WTC11 (cell line): ENCODE data around the gene ACTMAP. TPM values are rescaled to one million over a fixed set of nuclear protein-coding genes. Genes with fewer than 3 reads are reported as not detected.

ENCODE experiments used
- ATAC-seq: fragments of 200-7000 bp; cut with Tn5 transposase; 2 replicates; pipeline ENCODE4 v1.10.0; 2021; ENCODE audit warnings: mild to moderate bottlenecking, moderate library complexity
- CTCF ChIA-PET: fragments of 300-600 bp; sonication (Branson Sonifier 250); formaldehyde crosslinking; loops from one replicate; lab custom pipeline; 2021; ENCODE audit warnings: antibody characterized with exemption; lab: Charles Lee
- POLR2A ChIA-PET: fragments of 350-600 bp; sonication (Branson Sonifier 250); formaldehyde crosslinking; loops from one replicate; lab custom pipeline; 2021; ENCODE audit warnings: antibody characterized with exemption; lab: Charles Lee
- DNase-seq: peaks from one replicate; pipeline ENCODE4 v3.0.0; 2021; ENCODE audit warnings: low spot score
- H3K27ac Mint-ChIP-seq: 2 replicates; pipeline ENCODE4 v1.8.0; 2021; ENCODE audit warnings: mixed read lengths
- H3K27me3 Mint-ChIP-seq: 2 replicates; pipeline ENCODE4 v1.8.0; 2021; ENCODE audit warnings: low read depth, mild to moderate bottlenecking, moderate library complexity, mixed read lengths
- H3K36me3 Mint-ChIP-seq: 2 replicates; pipeline ENCODE4 v1.8.0; 2021; ENCODE audit warnings: mixed read lengths
- H3K4me1 Mint-ChIP-seq: 2 replicates; pipeline ENCODE4 v1.8.0; 2022; ENCODE audit warnings: mixed read lengths
- H3K4me3 Mint-ChIP-seq: 2 replicates; pipeline ENCODE4 v1.8.0; 2021; ENCODE audit warnings: mild to moderate bottlenecking, moderate library complexity, mixed read lengths
- H3K9me3 Mint-ChIP-seq: 2 replicates; pipeline ENCODE4 v1.8.0; 2021; ENCODE audit warnings: mixed read lengths
- E2F1 ChIP-seq: sonication (generic); formaldehyde crosslinking; IDR thresholded peaks from 2 replicates; pipeline ENCODE4 v1.8.0; 2022; ENCODE audit warnings: mild to moderate bottlenecking, missing genetic modification reagents
- E2F5 ChIP-seq: sonication (generic); formaldehyde crosslinking; IDR thresholded peaks from 2 replicates; pipeline ENCODE4 v1.8.1; 2022; ENCODE audit warnings: mild to moderate bottlenecking, moderate library complexity, missing genetic modification reagents
- ELF4 ChIP-seq: sonication (generic); formaldehyde crosslinking; IDR thresholded peaks from 2 replicates; pipeline ENCODE4 v1.8.1; 2022; ENCODE audit warnings: low read depth, mild to moderate bottlenecking, moderate library complexity, missing genetic modification reagents
- EMX1 ChIP-seq: fragments of 250-450 bp; sonication (Bioruptor Pico); IDR thresholded peaks from 2 replicates; pipeline ENCODE4 v1.8.0; 2021; ENCODE audit warnings: mild to moderate bottlenecking
- FOXP1 ChIP-seq: sonication (generic); formaldehyde crosslinking; IDR thresholded peaks from 2 replicates; pipeline ENCODE4 v1.8.0; 2022; ENCODE audit warnings: missing genetic modification reagents, mild to moderate bottlenecking, moderate library complexity, borderline replicate concordance
- HMGA2 ChIP-seq: fragments of 250-450 bp; sonication (Bioruptor Pico); IDR thresholded peaks from 2 replicates; pipeline ENCODE4 v1.4.0; 2021; ENCODE audit warnings: mild to moderate bottlenecking, moderate library complexity
- MAX ChIP-seq: sonication (generic); formaldehyde crosslinking; IDR thresholded peaks from 2 replicates; pipeline ENCODE4 v1.8.0; 2022; ENCODE audit warnings: mild to moderate bottlenecking, missing genetic modification reagents
- MYBL2 ChIP-seq: sonication (generic); formaldehyde crosslinking; IDR thresholded peaks from 2 replicates; pipeline ENCODE4 v1.8.1; 2023; ENCODE audit warnings: mild to moderate bottlenecking, moderate library complexity, missing genetic modification reagents
- NFYB ChIP-seq: sonication (generic); formaldehyde crosslinking; conservative IDR thresholded peaks from 2 replicates; pipeline ENCODE4 v1.8.0; 2022; ENCODE audit warnings: low read depth, missing genetic modification reagents
- OVOL2 ChIP-seq: fragments of 250-450 bp; sonication (Bioruptor Pico); IDR thresholded peaks from 2 replicates; pipeline ENCODE4 v1.9.0; 2021; ENCODE audit warnings: mild to moderate bottlenecking, borderline replicate concordance
- PREB ChIP-seq: sonication (generic); formaldehyde crosslinking; IDR thresholded peaks from 2 replicates; pipeline ENCODE4 v1.8.1; 2022; ENCODE audit warnings: mild to moderate bottlenecking, missing genetic modification reagents, moderate library complexity, borderline replicate concordance
- PRRX2 ChIP-seq: fragments of 250-450 bp; sonication (Bioruptor Pico); IDR thresholded peaks from 2 replicates; pipeline ENCODE4 v1.8.0; 2021; ENCODE audit warnings: mild to moderate bottlenecking
- RELA ChIP-seq: sonication (generic); formaldehyde crosslinking; IDR thresholded peaks from 2 replicates; pipeline ENCODE4 v1.8.1; 2022; ENCODE audit warnings: missing genetic modification reagents, mild to moderate bottlenecking, borderline replicate concordance
- RORB ChIP-seq: fragments of 250-450 bp; sonication (Bioruptor Pico); IDR thresholded peaks from 2 replicates; pipeline ENCODE4 v1.9.0; 2021; ENCODE audit warnings: mild to moderate bottlenecking
- SP1 ChIP-seq: sonication (generic); formaldehyde crosslinking; conservative IDR thresholded peaks from 2 replicates; pipeline ENCODE4 v1.8.1; 2022; ENCODE audit warnings: missing genetic modification reagents
- TCF7 ChIP-seq: sonication (generic); formaldehyde crosslinking; IDR thresholded peaks from 2 replicates; pipeline ENCODE4 v1.8.0; 2022; ENCODE audit warnings: mild to moderate bottlenecking, low read depth, missing genetic modification reagents, moderate library complexity
- ZBTB21 ChIP-seq: sonication (generic); formaldehyde crosslinking; IDR thresholded peaks from 2 replicates; pipeline ENCODE4 v1.8.1; 2023; ENCODE audit warnings: mild to moderate bottlenecking, missing genetic modification reagents, borderline replicate concordance
- ZNF121 ChIP-seq: sonication (generic); formaldehyde crosslinking; IDR thresholded peaks from 2 replicates; pipeline ENCODE4 v1.8.0; 2023; ENCODE audit warnings: missing genetic modification reagents
- total RNA-seq: library from RNA; stranded (reverse); gene quantifications from 3 replicates; pipeline ENCODE4 v1.2.3, GENCODE V29; 2021
- TF ChIP-seq, protein P1 (sequence below): sonication (generic); formaldehyde crosslinking; IDR thresholded peaks from 2 replicates; pipeline ENCODE4 v1.8.1; 2023; ENCODE audit warnings: mild to moderate bottlenecking, missing genetic modification reagents, moderate library complexity
- TF ChIP-seq, protein P2 (sequence below): sonication (generic); formaldehyde crosslinking; IDR thresholded peaks from 2 replicates; pipeline ENCODE4 v1.8.1; 2022; ENCODE audit warnings: low read depth, mild to moderate bottlenecking, moderate library complexity, missing genetic modification reagents, borderline replicate concordance
- TF ChIP-seq, protein P3 (sequence below): fragments of 250-450 bp; sonication (Bioruptor Pico); IDR thresholded peaks from 2 replicates; pipeline ENCODE4 v1.9.0; 2021; ENCODE audit warnings: mild to moderate bottlenecking, borderline replicate concordance
- TF ChIP-seq, protein P4 (sequence below): sonication (generic); formaldehyde crosslinking; IDR thresholded peaks from 2 replicates; pipeline ENCODE4 v1.8.0; 2023; ENCODE audit warnings: mild to moderate bottlenecking, missing genetic modification reagents

The ACTMAP gene
- total RNA-seq, 1 experiment from 2014 or later = 29.6 TPM

DNA sequence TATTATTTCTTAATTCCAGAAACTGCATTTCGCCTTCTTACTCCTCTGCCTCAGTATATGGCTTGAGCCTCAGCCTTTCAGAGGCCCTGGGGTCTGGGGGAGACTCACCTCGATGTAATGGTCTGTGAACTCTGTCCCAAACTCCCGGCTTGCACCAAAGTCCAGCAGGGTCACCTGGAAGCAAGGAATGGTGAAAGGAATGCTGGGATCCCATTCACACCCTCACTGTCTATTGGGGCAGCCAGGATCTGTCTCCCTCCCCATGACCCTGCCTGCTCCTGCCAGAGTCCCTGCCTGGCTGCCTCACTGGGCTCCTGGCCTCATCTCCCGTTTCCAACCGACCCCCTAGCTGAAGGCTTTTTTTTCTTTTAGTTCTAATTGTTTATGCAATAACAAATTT, 54.4 kb downstream of the ACTMAP start (continued):
- no peak for TF ChIP-seq RORB (CRISPR knock-in tag)
- TF ChIP-seq PREB = no peak
- TF ChIP-seq ZBTB21 = no peak
- TF ChIP-seq ZNF121 (CRISPR knock-in tag) = no peak
- no peak for TF ChIP-seq FOXP1 (CRISPR knock-in tag)
- no peak for TF ChIP-seq NFYB (CRISPR knock-in tag)
- TF ChIP-seq MAX = no peak
- no peak for TF ChIP-seq PRRX2
- no peak for TF ChIP-seq RELA (CRISPR knock-in tag)
- TF ChIP-seq, all 79 proteins: peak for 0

DNA sequence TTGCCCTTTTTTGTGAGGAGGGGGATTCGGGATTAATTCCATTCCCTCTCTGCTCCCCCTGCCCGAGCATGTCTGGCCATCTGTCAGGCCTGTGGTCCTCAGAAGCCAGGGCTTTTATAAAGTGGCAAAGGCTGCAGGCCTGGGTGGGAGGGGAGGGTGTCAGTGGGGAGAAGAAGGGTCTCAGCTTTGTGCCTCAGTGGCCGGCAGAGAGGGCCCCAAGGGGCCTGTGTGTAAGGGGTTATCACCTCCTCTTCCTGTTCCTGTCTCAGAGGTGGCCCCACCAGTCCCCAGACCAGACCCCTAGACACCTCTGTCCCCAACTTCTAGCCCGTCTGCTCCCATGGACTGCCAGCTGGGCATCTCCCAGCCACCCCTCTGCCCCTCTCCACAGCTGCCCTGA, 56.4 kb downstream of the ACTMAP start:
- H3K4me3 Mint-ChIP-seq = no peak overlapping the region
- H3K27me3 Mint-ChIP-seq = no peaks in the 10 kb centered on the region
- H3K36me3 Mint-ChIP-seq = peaks cover 14% of the 10 kb centered on the region
- no peak for DNase-seq
- ChIA-PET CTCF (interaction anchor here (0.7 to 4.2 kb wide), 3 partner anchors 8 to 31 kb away, joined by 4 to 41 read pairs (median 25); no protein-coding TSS in a partner anchor), POLR2A (no interaction called here)
- no peak for ATAC-seq
- H3K4me1 Mint-ChIP-seq = peaks cover 6% of the 10 kb centered on the region
- no peak overlapping the region for H3K27ac Mint-ChIP-seq
- H3K9me3 Mint-ChIP-seq = no peaks in the 10 kb centered on the region
- TF ChIP-seq HMGA2 (CRISPR knock-in tag) = no peak
- TF ChIP-seq, protein P1, sequence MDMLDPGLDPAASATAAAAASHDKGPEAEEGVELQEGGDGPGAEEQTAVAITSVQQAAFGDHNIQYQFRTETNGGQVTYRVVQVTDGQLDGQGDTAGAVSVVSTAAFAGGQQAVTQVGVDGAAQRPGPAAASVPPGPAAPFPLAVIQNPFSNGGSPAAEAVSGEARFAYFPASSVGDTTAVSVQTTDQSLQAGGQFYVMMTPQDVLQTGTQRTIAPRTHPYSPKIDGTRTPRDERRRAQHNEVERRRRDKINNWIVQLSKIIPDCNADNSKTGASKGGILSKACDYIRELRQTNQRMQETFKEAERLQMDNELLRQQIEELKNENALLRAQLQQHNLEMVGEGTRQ (CRISPR knock-in tag) = no peak
- no peak for TF ChIP-seq EMX1 (CRISPR knock-in tag)
- no peak for TF ChIP-seq MYBL2
- no peak for TF ChIP-seq SP1 (CRISPR knock-in tag)
- TF ChIP-seq ELF4 (CRISPR knock-in tag) = no peak
- TF ChIP-seq OVOL2 (CRISPR knock-in tag) = no peak
- no peak for TF ChIP-seq E2F1 (CRISPR knock-in tag)
- no peak for TF ChIP-seq MAX
- TF ChIP-seq E2F5 = no peak
- TF ChIP-seq ZBTB21 = no peak
- TF ChIP-seq, protein P2, sequence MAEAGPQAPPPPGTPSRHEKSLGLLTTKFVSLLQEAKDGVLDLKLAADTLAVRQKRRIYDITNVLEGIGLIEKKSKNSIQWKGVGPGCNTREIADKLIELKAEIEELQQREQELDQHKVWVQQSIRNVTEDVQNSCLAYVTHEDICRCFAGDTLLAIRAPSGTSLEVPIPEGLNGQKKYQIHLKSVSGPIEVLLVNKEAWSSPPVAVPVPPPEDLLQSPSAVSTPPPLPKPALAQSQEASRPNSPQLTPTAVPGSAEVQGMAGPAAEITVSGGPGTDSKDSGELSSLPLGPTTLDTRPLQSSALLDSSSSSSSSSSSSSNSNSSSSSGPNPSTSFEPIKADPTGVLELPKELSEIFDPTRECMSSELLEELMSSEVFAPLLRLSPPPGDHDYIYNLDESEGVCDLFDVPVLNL (CRISPR knock-in tag) = no peak
- TF ChIP-seq, protein P3, sequence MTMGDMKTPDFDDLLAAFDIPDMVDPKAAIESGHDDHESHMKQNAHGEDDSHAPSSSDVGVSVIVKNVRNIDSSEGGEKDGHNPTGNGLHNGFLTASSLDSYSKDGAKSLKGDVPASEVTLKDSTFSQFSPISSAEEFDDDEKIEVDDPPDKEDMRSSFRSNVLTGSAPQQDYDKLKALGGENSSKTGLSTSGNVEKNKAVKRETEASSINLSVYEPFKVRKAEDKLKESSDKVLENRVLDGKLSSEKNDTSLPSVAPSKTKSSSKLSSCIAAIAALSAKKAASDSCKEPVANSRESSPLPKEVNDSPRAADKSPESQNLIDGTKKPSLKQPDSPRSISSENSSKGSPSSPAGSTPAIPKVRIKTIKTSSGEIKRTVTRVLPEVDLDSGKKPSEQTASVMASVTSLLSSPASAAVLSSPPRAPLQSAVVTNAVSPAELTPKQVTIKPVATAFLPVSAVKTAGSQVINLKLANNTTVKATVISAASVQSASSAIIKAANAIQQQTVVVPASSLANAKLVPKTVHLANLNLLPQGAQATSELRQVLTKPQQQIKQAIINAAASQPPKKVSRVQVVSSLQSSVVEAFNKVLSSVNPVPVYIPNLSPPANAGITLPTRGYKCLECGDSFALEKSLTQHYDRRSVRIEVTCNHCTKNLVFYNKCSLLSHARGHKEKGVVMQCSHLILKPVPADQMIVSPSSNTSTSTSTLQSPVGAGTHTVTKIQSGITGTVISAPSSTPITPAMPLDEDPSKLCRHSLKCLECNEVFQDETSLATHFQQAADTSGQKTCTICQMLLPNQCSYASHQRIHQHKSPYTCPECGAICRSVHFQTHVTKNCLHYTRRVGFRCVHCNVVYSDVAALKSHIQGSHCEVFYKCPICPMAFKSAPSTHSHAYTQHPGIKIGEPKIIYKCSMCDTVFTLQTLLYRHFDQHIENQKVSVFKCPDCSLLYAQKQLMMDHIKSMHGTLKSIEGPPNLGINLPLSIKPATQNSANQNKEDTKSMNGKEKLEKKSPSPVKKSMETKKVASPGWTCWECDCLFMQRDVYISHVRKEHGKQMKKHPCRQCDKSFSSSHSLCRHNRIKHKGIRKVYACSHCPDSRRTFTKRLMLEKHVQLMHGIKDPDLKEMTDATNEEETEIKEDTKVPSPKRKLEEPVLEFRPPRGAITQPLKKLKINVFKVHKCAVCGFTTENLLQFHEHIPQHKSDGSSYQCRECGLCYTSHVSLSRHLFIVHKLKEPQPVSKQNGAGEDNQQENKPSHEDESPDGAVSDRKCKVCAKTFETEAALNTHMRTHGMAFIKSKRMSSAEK (CRISPR knock-in tag) = no peak
- no peak for TF ChIP-seq TCF7 (CRISPR knock-in tag)
- TF ChIP-seq, protein P4, sequence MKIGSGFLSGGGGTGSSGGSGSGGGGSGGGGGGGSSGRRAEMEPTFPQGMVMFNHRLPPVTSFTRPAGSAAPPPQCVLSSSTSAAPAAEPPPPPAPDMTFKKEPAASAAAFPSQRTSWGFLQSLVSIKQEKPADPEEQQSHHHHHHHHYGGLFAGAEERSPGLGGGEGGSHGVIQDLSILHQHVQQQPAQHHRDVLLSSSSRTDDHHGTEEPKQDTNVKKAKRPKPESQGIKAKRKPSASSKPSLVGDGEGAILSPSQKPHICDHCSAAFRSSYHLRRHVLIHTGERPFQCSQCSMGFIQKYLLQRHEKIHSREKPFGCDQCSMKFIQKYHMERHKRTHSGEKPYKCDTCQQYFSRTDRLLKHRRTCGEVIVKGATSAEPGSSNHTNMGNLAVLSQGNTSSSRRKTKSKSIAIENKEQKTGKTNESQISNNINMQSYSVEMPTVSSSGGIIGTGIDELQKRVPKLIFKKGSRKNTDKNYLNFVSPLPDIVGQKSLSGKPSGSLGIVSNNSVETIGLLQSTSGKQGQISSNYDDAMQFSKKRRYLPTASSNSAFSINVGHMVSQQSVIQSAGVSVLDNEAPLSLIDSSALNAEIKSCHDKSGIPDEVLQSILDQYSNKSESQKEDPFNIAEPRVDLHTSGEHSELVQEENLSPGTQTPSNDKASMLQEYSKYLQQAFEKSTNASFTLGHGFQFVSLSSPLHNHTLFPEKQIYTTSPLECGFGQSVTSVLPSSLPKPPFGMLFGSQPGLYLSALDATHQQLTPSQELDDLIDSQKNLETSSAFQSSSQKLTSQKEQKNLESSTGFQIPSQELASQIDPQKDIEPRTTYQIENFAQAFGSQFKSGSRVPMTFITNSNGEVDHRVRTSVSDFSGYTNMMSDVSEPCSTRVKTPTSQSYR (CRISPR knock-in tag) = no peak
